Activated naive CD8-positive, alpha-beta T cell (primary cell): ENCODE measurements around the gene AGBL3.
"Not testable (repeated sequence)": the region's sequence is repeated elsewhere in the genome, so short reads cannot be mapped to it uniquely, and the experiment has no call there.

Experiments
- H3K27ac Mint-ChIP-seq: one replicate; pipeline ENCODE4 v1.8.0; 2021; ENCODE audit warnings: mixed read lengths
- H3K27me3 Mint-ChIP-seq: one replicate; pipeline ENCODE4 v1.8.0; 2021; ENCODE audit warnings: mixed read lengths
- H3K36me3 Mint-ChIP-seq: one replicate; pipeline ENCODE4 v1.8.0; 2021; ENCODE audit warnings: mixed read lengths
- H3K4me1 Mint-ChIP-seq: one replicate; pipeline ENCODE4 v1.8.0; 2021; ENCODE audit warnings: low read depth, mixed read lengths
- H3K4me3 Mint-ChIP-seq: one replicate; pipeline ENCODE4 v1.8.0; 2021; ENCODE audit warnings: mild to moderate bottlenecking, mixed read lengths
- H3K9me3 Mint-ChIP-seq: one replicate; pipeline ENCODE4 v1.8.0; 2021; ENCODE audit warnings: low read depth, mixed read lengths

The AGBL3 gene

DNA sequence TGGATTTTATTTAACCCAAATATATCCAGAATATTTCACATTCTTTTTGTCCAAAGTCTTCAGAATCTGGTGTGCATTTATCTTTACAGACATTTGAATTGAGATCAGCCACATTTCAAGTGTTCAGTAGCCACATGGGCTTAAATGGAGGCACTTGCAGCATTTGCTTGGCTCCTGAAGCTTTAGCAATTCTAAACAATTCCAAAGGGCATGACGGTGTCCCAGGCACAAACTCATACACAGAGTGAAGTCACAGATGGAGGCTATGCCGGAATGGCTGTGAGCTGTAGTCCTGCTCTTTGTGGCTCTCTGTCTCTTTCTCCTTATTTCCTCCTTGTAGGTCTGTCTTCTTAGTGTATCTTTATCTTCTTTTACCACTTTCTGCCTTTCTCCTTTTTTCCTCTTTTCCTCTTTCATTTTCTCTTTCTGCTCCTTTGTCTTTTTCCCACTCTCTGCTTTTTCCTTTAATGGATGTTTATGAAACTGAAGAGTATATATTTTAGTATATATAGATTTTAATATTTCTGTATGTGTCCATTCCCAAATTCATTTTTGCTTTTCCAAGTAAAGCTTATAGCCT is 7.7 kb downstream of the AGBL3 start:
- H3K4me1 Mint-ChIP-seq = peaks cover 97% of the 10 kb centered on the region
- H3K36me3 Mint-ChIP-seq = peaks cover 13% of the 10 kb centered on the region
- no peaks in the 10 kb centered on the region for H3K9me3 Mint-ChIP-seq
- no peaks in the 10 kb centered on the region for H3K27me3 Mint-ChIP-seq
- H3K4me3 Mint-ChIP-seq = peak overlapping the region; percentile 67
- H3K27ac Mint-ChIP-seq = peak overlapping the region; percentile 91

GRCh38 chr7:134995239-134996096 is 9.2 kb downstream of the AGBL3 start:
- Mint-ChIP-seq H3K27ac (peak overlapping the region; percentile 91), H3K4me1 (peaks cover 88% of the 10 kb centered on the region), H3K27me3 (no peaks in the 10 kb centered on the region), H3K36me3 (peaks cover 10% of the 10 kb centered on the region), H3K4me3 (peak overlapping the region; percentile 67), H3K9me3 (no peaks in the 10 kb centered on the region)

GRCh38 chr7:134996097-134996550 is 9.8 kb downstream of the AGBL3 start:
- peaks cover 81% of the 10 kb centered on the region for H3K4me1 Mint-ChIP-seq
- peaks cover 10% of the 10 kb centered on the region for H3K36me3 Mint-ChIP-seq
- peak overlapping the region; percentile 67 for H3K4me3 Mint-ChIP-seq
- peak overlapping the region; percentile 91 for H3K27ac Mint-ChIP-seq
- H3K27me3 Mint-ChIP-seq = no peaks in the 10 kb centered on the region
- H3K9me3 Mint-ChIP-seq = no peaks in the 10 kb centered on the region

DNA sequence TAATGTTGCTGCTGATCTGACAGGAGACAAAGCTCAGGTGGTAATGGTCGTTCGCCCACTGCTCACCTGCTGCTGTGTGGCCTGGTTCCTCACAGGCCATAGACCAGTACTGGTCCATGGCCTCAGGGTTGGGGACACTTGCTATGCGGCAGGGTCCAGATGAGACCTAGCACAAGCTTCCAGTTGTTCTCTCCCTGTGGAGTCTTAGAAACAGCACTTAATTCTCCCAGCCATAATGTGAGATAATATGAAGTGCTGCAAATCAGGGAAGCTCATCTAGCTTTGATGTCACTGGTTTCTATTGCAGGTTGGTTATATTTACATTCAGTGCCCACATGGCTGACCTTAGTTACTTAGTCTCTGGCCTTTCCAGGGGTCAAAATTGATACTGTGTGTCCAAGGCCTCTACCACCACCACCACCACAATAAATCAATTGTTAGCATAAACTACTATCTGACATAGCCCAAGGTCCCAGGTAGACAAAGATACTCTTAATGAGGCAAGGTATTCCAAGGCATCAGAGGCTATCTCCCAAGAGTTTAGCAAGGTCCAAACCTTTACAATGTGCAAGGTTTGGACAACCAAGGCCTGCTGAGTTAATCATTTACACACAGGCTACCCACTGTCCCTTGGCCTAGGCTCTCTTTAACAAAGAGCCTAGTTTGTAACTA is 11.0 kb downstream of the AGBL3 start:
- Mint-ChIP-seq H3K4me3 (no peak overlapping the region), H3K27me3 (no peaks in the 10 kb centered on the region), H3K9me3 (no peaks in the 10 kb centered on the region), H3K36me3 (peaks cover 11% of the 10 kb centered on the region), H3K27ac (peak overlapping the region; percentile 91), H3K4me1 (peaks cover 72% of the 10 kb centered on the region)

DNA sequence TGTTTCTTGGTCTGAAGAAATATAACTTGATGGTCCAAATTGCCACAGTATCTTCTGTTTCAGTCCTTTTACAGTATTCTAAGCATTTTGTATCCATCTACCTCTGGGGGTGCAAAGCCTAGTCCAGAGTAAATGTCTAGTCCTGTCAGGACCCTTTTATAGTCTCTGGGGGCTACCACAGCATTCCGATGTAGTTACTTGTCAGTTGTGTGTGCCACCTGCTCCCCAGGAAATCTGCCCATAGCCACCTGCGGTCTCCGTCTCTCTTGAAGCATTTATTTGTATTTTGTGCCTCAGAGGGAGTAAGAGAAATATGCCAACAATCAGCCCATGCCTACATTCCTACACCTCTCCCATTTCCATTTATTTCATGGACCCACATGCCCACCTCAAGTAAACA is 12.8 kb downstream of the AGBL3 start:
- H3K4me3 Mint-ChIP-seq = no peak overlapping the region
- H3K9me3 Mint-ChIP-seq = no peaks in the 10 kb centered on the region
- peaks cover 12% of the 10 kb centered on the region for H3K36me3 Mint-ChIP-seq
- peaks cover 55% of the 10 kb centered on the region for H3K4me1 Mint-ChIP-seq
- H3K27ac Mint-ChIP-seq = peak overlapping the region; percentile 91
- H3K27me3 Mint-ChIP-seq = no peaks in the 10 kb centered on the region

DNA sequence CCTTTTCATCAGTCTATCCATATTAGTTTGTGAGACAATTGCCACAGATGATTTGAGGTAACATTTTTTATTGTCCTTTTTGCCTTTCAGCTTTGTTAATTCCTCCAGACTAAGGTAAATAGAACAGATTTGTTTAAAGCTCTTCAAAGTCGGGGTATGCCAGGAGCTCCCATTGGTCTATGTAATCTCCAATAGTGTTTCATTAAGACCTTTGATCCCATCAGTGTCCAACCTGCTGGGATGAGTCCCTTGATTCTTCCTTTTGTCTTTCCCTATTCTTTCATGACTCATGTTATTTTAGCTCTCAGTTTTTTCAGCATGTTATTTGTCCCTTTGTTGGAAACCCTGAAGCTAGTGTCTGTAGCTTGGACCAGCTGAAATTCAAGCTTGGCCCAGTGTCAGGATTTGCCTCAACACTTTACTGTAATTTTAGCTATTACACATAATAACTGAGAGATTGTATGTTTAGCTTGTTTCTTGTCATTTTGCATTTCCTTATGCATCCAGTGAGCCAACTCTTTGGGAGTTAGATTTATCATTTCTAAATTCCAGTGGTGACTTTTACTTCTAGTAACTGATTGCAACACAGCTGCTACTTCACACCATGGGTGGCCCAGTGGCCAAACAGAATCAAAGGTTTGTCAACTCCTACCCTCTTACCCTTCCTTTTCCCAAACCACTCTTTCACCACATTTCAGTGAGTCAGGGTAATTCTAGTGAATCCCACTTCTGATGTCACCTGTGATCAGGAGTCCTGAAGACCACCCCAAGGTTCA is 15.3 kb downstream of the AGBL3 start:
- Mint-ChIP-seq H3K27ac (peak overlapping the region; percentile 3), H3K9me3 (no peaks in the 10 kb centered on the region), H3K27me3 (no peaks in the 10 kb centered on the region), H3K4me3 (no peak overlapping the region), H3K4me1 (peaks cover 31% of the 10 kb centered on the region), H3K36me3 (peaks cover 12% of the 10 kb centered on the region)

DNA sequence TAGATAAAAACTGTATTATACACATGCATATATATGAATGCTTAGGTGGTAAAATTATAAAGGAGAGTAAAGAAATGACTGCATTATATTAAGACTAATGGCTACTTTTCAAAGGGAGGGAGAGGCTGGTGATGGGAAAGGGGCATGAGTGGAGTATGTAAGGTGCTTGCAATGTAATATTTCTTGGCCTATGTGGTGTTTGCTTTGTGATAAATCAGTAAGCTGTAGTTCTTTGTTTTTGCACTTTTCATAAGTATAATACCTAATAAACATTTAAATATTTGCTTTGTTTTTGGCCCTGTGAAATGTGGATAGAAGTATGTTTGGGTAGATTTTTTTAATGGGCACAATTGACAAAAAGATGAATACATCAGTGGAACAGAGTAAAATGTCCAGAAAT is 25.9 kb downstream of the AGBL3 start:
- Mint-ChIP-seq H3K27me3 (no peaks in the 10 kb centered on the region), H3K4me1 (no peaks in the 10 kb centered on the region), H3K9me3 (peaks cover 10% of the 10 kb centered on the region), H3K4me3 (no peak overlapping the region), H3K27ac (no peak overlapping the region), H3K36me3 (peaks cover 7% of the 10 kb centered on the region)

- Mint-ChIP-seq H3K4me1 (peaks cover 1% of the 10 kb centered on the region), H3K4me3 (no peak overlapping the region), H3K36me3 (peaks cover 15% of the 10 kb centered on the region)
Observed at GRCh38 chr7:135023622-135024021, 37.3 kb downstream of the AGBL3 start.

GRCh38 chr7:135035252-135035651 is 48.9 kb downstream of the AGBL3 start:
- no peaks in the 10 kb centered on the region for H3K9me3 Mint-ChIP-seq
- H3K4me3 Mint-ChIP-seq = no peak overlapping the region
- no peaks in the 10 kb centered on the region for H3K4me1 Mint-ChIP-seq
- no peaks in the 10 kb centered on the region for H3K27me3 Mint-ChIP-seq
- H3K27ac Mint-ChIP-seq = no peak overlapping the region
- peaks cover 4% of the 10 kb centered on the region for H3K36me3 Mint-ChIP-seq

More at GRCh38 chr7:135023622-135024021, 37.3 kb downstream of the AGBL3 start:
- H3K9me3 Mint-ChIP-seq = peaks cover 6% of the 10 kb centered on the region
- H3K27me3 Mint-ChIP-seq = no peaks in the 10 kb centered on the region
- no peak overlapping the region for H3K27ac Mint-ChIP-seq

GRCh38 chr7:135067017-135067416 is 80.7 kb downstream of the AGBL3 start:
- H3K9me3 Mint-ChIP-seq, H3K27me3 Mint-ChIP-seq, H3K27ac Mint-ChIP-seq, H3K36me3 Mint-ChIP-seq, H3K4me3 Mint-ChIP-seq, H3K4me1 Mint-ChIP-seq: not testable (repeated sequence)

- Mint-ChIP-seq H3K27me3 (no peaks in the 10 kb centered on the region), H3K27ac (no peak overlapping the region), H3K9me3 (peaks cover 3% of the 10 kb centered on the region), H3K36me3 (no peaks in the 10 kb centered on the region), H3K4me1 (no peaks in the 10 kb centered on the region), H3K4me3 (no peak overlapping the region)
Observed at GRCh38 chr7:135074096-135074495, 87.8 kb downstream of the AGBL3 start.

DNA sequence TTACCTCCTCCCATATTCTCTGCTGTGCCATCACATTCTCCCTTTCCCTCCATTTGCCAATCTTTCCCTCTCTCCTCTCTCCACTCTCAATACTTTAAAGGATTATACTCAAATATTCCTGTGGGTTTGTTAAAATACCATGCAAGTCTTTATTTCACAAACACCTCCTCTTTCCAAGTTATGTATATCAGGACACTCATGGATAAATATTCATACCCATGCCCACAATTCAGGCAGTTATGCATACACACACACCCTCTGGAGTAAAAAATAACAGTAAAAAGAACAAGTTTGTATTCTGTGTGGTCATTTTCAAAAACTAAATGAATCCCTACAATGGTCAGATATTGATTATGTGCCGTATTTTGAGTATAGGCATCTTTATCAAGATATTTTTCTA is 88.2 kb downstream of the AGBL3 start:
- Mint-ChIP-seq H3K4me1 (no peaks in the 10 kb centered on the region), H3K36me3 (no peaks in the 10 kb centered on the region), H3K4me3 (no peak overlapping the region), H3K9me3 (peaks cover 3% of the 10 kb centered on the region), H3K27ac (no peak overlapping the region), H3K27me3 (no peaks in the 10 kb centered on the region)

GRCh38 chr7:135075716-135076115 is 89.4 kb downstream of the AGBL3 start:
- H3K4me1 Mint-ChIP-seq = no peaks in the 10 kb centered on the region
- H3K27ac Mint-ChIP-seq = no peak overlapping the region
- H3K36me3 Mint-ChIP-seq = no peaks in the 10 kb centered on the region
- no peaks in the 10 kb centered on the region for H3K27me3 Mint-ChIP-seq
- no peak overlapping the region for H3K4me3 Mint-ChIP-seq
- peaks cover 3% of the 10 kb centered on the region for H3K9me3 Mint-ChIP-seq

- no peak overlapping the region for H3K4me3 Mint-ChIP-seq
- no peaks in the 10 kb centered on the region for H3K9me3 Mint-ChIP-seq
- H3K27ac Mint-ChIP-seq = no peak overlapping the region
- peaks cover 2% of the 10 kb centered on the region for H3K36me3 Mint-ChIP-seq
- H3K27me3 Mint-ChIP-seq = no peaks in the 10 kb centered on the region
- H3K4me1 Mint-ChIP-seq = no peaks in the 10 kb centered on the region
Observed at GRCh38 chr7:135076882-135077281, 90.6 kb downstream of the AGBL3 start.
